WTC11 (cell line): ENCODE results near the gene COL1A1. TPM values are rescaled to one million over a fixed set of nuclear protein-coding genes. Genes with fewer than 3 reads are reported as not detected.

Experiments
- ATF1 ChIP-seq: sonication (generic); formaldehyde crosslinking; IDR thresholded peaks from 2 replicates; pipeline ENCODE4 v1.8.1; 2023; ENCODE audit warnings: mild to moderate bottlenecking, moderate library complexity, missing genetic modification reagents
- ATF3 ChIP-seq: sonication (generic); formaldehyde crosslinking; conservative IDR thresholded peaks from 2 replicates; pipeline ENCODE4 v1.8.1; 2022; ENCODE audit warnings: mild to moderate bottlenecking, missing genetic modification reagents
- CREB1 ChIP-seq: sonication (generic); formaldehyde crosslinking; IDR thresholded peaks from 2 replicates; pipeline ENCODE4 v1.8.0; 2023; ENCODE audit warnings: mild to moderate bottlenecking, missing genetic modification reagents
- E2F5 ChIP-seq: sonication (generic); formaldehyde crosslinking; IDR thresholded peaks from 2 replicates; pipeline ENCODE4 v1.8.1; 2022; ENCODE audit warnings: mild to moderate bottlenecking, moderate library complexity, missing genetic modification reagents
- EMX1 ChIP-seq: fragments of 250-450 bp; sonication (Bioruptor Pico); IDR thresholded peaks from 2 replicates; pipeline ENCODE4 v1.8.0; 2021; ENCODE audit warnings: mild to moderate bottlenecking
- JAZF1 ChIP-seq: fragments of 250-450 bp; sonication (Bioruptor Pico); IDR thresholded peaks from 2 replicates; pipeline ENCODE4 v1.9.0; 2021; ENCODE audit warnings: moderate library complexity, mild to moderate bottlenecking, inconsistent platforms
- MAX ChIP-seq: sonication (generic); formaldehyde crosslinking; IDR thresholded peaks from 2 replicates; pipeline ENCODE4 v1.8.0; 2022; ENCODE audit warnings: mild to moderate bottlenecking, missing genetic modification reagents
- MXD4 ChIP-seq: fragments of 250-450 bp; sonication (Bioruptor Pico); IDR thresholded peaks from 2 replicates; pipeline ENCODE4 v1.8.0; 2021; ENCODE audit warnings: mild to moderate bottlenecking, moderate library complexity, borderline replicate concordance
- NFATC4 ChIP-seq: fragments of 250-450 bp; sonication (Bioruptor Pico); IDR thresholded peaks from 2 replicates; pipeline ENCODE4 v1.9.0; 2021; ENCODE audit warnings: mild to moderate bottlenecking
- NR1H2 ChIP-seq: sonication (generic); formaldehyde crosslinking; IDR thresholded peaks from 2 replicates; pipeline ENCODE4 v1.9.0; 2021; ENCODE audit warnings: mild to moderate bottlenecking, moderate library complexity, missing genetic modification reagents
- NR3C1 ChIP-seq: sonication (generic); formaldehyde crosslinking; conservative IDR thresholded peaks from 2 replicates; pipeline ENCODE4 v1.8.1; 2023; ENCODE audit warnings: low read depth, mild to moderate bottlenecking, missing genetic modification reagents
- PRRX2 ChIP-seq: fragments of 250-450 bp; sonication (Bioruptor Pico); IDR thresholded peaks from 2 replicates; pipeline ENCODE4 v1.8.0; 2021; ENCODE audit warnings: mild to moderate bottlenecking
- TCF7 ChIP-seq: sonication (generic); formaldehyde crosslinking; IDR thresholded peaks from 2 replicates; pipeline ENCODE4 v1.8.0; 2022; ENCODE audit warnings: mild to moderate bottlenecking, low read depth, missing genetic modification reagents, moderate library complexity
- TP53 ChIP-seq: sonication (generic); formaldehyde crosslinking; IDR thresholded peaks from 2 replicates; pipeline ENCODE4 v1.8.1; 2023; ENCODE audit warnings: mild to moderate bottlenecking, missing genetic modification reagents
- ZNF219 ChIP-seq: sonication (generic); formaldehyde crosslinking; IDR thresholded peaks from 2 replicates; pipeline ENCODE4 v1.8.0; 2023; ENCODE audit warnings: missing genetic modification reagents, mild to moderate bottlenecking, borderline replicate concordance
- ZNF281 ChIP-seq: sonication (generic); formaldehyde crosslinking; IDR thresholded peaks from 2 replicates; pipeline ENCODE4 v1.8.0; 2023; ENCODE audit warnings: mild to moderate bottlenecking, missing genetic modification reagents
- ZNF416 ChIP-seq: fragments of 250-450 bp; sonication (Bioruptor Pico); IDR thresholded peaks from 2 replicates; pipeline ENCODE4 v1.9.0; 2021; ENCODE audit warnings: mild to moderate bottlenecking, inconsistent platforms
- ZNF671 ChIP-seq: fragments of 250-450 bp; sonication (Bioruptor Pico); IDR thresholded peaks from 2 replicates; pipeline ENCODE4 v1.8.0; 2021; ENCODE audit warnings: mild to moderate bottlenecking
- total RNA-seq: library from RNA; stranded (reverse); gene quantifications from 3 replicates; pipeline ENCODE4 v1.2.3, GENCODE V29; 2021
- TF ChIP-seq, protein P1 (sequence below): sonication (generic); formaldehyde crosslinking; IDR thresholded peaks from 2 replicates; pipeline ENCODE4 v1.8.1; 2023; ENCODE audit warnings: mild to moderate bottlenecking, missing genetic modification reagents, moderate library complexity
- TF ChIP-seq, protein P2 (sequence below): sonication (generic); formaldehyde crosslinking; IDR thresholded peaks from 2 replicates; pipeline ENCODE4 v1.8.1; 2023; ENCODE audit warnings: mild to moderate bottlenecking, moderate library complexity, missing genetic modification reagents
- TF ChIP-seq, protein P3 (sequence below): fragments of 250-450 bp; sonication (Bioruptor Pico); IDR thresholded peaks from 2 replicates; pipeline ENCODE4 v1.9.0; 2021; ENCODE audit warnings: mild to moderate bottlenecking
- TF ChIP-seq, protein P4 (sequence below): sonication (generic); formaldehyde crosslinking; IDR thresholded peaks from 2 replicates; pipeline ENCODE4 v1.8.1; 2023; ENCODE audit warnings: mild to moderate bottlenecking, missing genetic modification reagents, borderline replicate concordance

The COL1A1 gene
- total RNA-seq, 1 experiment from 2014 or later, result 52.1 TPM

DNA sequence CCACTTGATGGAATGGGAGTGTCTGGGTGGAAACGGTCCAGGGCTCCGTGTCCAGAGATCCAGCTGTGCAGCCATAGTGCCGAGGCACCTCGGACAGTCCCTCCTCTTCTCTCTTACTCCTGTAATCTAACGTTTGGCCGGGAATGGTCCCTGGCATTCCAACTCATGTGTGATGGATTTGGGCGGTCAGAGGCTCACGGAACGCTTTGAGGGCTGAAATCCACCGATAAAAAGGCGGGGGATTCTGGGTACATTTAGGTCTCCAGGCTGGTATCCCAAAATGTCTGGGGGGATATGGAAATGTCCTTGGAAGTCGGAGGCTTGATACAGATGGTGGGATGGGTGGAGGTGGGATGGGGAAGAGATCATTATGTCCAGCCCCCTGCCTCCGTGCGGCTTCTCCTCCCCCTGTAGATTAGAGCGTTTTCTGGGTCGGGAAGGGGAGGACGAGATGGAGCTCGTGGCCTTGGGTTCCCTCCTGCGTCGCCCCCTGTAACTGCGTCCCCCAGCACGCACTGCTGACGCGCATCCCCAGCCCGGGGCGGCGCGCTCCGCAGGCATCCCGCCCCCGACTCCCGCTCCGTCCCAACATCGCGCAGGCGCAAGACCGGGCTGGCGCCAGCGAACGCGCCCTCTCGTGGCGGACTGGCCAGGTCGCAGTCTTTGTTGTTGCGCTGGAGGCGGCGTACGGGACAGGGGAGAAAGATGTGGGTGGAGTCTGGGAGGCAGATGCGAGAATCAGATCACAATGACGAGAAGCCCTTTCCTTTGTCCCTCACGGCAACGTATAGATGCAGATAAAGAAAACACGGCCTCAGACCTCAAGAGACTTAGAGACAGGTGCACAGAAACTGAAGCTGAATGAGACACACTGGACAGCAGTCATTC is 40.2 kb downstream of the COL1A1 start (continued):
- peak; percentile 73; the same call in 1 of the 2 replicates for TF ChIP-seq ZNF281 (CRISPR knock-in tag)
- no peak for TF ChIP-seq ZNF671 (CRISPR knock-in tag)
- TF ChIP-seq, protein P1, sequence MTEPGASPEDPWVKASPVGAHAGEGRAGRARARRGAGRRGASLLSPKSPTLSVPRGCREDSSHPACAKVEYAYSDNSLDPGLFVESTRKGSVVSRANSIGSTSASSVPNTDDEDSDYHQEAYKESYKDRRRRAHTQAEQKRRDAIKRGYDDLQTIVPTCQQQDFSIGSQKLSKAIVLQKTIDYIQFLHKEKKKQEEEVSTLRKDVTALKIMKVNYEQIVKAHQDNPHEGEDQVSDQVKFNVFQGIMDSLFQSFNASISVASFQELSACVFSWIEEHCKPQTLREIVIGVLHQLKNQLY (CRISPR knock-in tag), result no peak
- no peak for TF ChIP-seq NR1H2
- TF ChIP-seq, protein P2, sequence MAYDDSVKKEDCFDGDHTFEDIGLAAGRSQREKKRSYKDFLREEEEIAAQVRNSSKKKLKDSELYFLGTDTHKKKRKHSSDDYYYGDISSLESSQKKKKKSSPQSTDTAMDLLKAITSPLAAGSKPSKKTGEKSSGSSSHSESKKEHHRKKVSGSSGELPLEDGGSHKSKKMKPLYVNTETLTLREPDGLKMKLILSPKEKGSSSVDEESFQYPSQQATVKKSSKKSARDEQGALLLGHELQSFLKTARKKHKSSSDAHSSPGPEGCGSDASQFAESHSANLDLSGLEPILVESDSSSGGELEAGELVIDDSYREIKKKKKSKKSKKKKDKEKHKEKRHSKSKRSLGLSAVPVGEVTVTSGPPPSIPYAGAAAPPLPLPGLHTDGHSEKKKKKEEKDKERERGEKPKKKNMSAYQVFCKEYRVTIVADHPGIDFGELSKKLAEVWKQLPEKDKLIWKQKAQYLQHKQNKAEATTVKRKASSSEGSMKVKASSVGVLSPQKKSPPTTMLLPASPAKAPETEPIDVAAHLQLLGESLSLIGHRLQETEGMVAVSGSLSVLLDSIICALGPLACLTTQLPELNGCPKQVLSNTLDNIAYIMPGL (CRISPR knock-in tag), result peak; percentile 93
- TF ChIP-seq NFATC4 (CRISPR knock-in tag), result no peak
- TF ChIP-seq, protein P3, sequence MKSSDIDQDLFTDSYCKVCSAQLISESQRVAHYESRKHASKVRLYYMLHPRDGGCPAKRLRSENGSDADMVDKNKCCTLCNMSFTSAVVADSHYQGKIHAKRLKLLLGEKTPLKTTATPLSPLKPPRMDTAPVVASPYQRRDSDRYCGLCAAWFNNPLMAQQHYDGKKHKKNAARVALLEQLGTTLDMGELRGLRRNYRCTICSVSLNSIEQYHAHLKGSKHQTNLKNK, result no peak
- no peak for TF ChIP-seq ATF1 (CRISPR knock-in tag)
- no peak for TF ChIP-seq EMX1 (CRISPR knock-in tag)
- no peak for TF ChIP-seq ATF3 (CRISPR knock-in tag)
- no peak for TF ChIP-seq TP53 (CRISPR knock-in tag)
- TF ChIP-seq, protein P4, sequence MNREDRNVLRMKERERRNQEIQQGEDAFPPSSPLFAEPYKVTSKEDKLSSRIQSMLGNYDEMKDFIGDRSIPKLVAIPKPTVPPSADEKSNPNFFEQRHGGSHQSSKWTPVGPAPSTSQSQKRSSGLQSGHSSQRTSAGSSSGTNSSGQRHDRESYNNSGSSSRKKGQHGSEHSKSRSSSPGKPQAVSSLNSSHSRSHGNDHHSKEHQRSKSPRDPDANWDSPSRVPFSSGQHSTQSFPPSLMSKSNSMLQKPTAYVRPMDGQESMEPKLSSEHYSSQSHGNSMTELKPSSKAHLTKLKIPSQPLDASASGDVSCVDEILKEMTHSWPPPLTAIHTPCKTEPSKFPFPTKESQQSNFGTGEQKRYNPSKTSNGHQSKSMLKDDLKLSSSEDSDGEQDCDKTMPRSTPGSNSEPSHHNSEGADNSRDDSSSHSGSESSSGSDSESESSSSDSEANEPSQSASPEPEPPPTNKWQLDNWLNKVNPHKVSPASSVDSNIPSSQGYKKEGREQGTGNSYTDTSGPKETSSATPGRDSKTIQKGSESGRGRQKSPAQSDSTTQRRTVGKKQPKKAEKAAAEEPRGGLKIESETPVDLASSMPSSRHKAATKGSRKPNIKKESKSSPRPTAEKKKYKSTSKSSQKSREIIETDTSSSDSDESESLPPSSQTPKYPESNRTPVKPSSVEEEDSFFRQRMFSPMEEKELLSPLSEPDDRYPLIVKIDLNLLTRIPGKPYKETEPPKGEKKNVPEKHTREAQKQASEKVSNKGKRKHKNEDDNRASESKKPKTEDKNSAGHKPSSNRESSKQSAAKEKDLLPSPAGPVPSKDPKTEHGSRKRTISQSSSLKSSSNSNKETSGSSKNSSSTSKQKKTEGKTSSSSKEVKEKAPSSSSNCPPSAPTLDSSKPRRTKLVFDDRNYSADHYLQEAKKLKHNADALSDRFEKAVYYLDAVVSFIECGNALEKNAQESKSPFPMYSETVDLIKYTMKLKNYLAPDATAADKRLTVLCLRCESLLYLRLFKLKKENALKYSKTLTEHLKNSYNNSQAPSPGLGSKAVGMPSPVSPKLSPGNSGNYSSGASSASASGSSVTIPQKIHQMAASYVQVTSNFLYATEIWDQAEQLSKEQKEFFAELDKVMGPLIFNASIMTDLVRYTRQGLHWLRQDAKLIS (CRISPR knock-in tag), result 0 out of 2 replicates have a peak, but pooled peaks have one; percentile 68
- no peak for TF ChIP-seq ZNF219 (CRISPR knock-in tag)
- TF ChIP-seq NR3C1, result no peak
- no peak for TF ChIP-seq MXD4 (CRISPR knock-in tag)
- TF ChIP-seq JAZF1 (CRISPR knock-in tag), result no peak
- no peak for TF ChIP-seq TCF7 (CRISPR knock-in tag)
- peak; percentile 93 for TF ChIP-seq E2F5
- peak; percentile 72 for TF ChIP-seq MAX
- TF ChIP-seq CREB1 (CRISPR knock-in tag), result 0 out of 2 replicates have a peak, but pooled peaks have one; percentile 79
- no peak for TF ChIP-seq PRRX2 (CRISPR knock-in tag)
- no peak for TF ChIP-seq ZNF416 (CRISPR knock-in tag)
